Measurements from ENCODE around the gene FAM53A.

Gene FAM53A

GRCh38 chr4:1716065-1716945, 32.2 kb upstream of the FAM53A start:
- in situ Hi-C loops (cut with HindIII; ENCODE audit: low sequenced_read_pairs) = no loop called here
- no peak for DNase-seq (ENCODE audit: low read depth, low spot score)
- TF ChIP-seq CTCF (IDR thresholded peaks at IDR 0.05; ENCODE audit: low read depth, low read length) = no peak
- no peak overlapping the region for H3K4me3 ChIP-seq (ENCODE audit: low read depth, low read length)

GRCh38 chr4:1715002-1715758, 31.1 kb upstream of the FAM53A start:
- no peak for DNase-seq (ENCODE audit: low read depth, low spot score)
- in situ Hi-C loops (cut with HindIII; ENCODE audit: low sequenced_read_pairs) = no loop called here
- TF ChIP-seq CTCF (IDR thresholded peaks at IDR 0.05; ENCODE audit: low read depth, low read length) = no peak
- no peak overlapping the region for H3K4me3 ChIP-seq (ENCODE audit: low read depth, low read length)

- TF ChIP-seq CTCF (IDR thresholded peaks at IDR 0.05; ENCODE audit: low read depth, low read length) = no peak
- DNase-seq (ENCODE audit: low read depth, low spot score) = no peak
Measured at GRCh38 chr4:1714303-1715001, 30.3 kb upstream of the FAM53A start.

GRCh38 chr4:1713003-1713851, 29.1 kb upstream of the FAM53A start:
- no peak for DNase-seq (ENCODE audit: low read depth, low spot score)
- in situ Hi-C loops (cut with HindIII; ENCODE audit: low sequenced_read_pairs) = no loop called here
- H3K4me3 ChIP-seq (ENCODE audit: low read depth, low read length) = peak overlapping the region; percentile 86
- TF ChIP-seq CTCF (IDR thresholded peaks at IDR 0.05; ENCODE audit: low read depth, low read length) = no peak

More at GRCh38 chr4:1714303-1715001, 30.3 kb upstream of the FAM53A start:
- in situ Hi-C loops (cut with HindIII; ENCODE audit: low sequenced_read_pairs) = no loop called here
- no peak overlapping the region for H3K4me3 ChIP-seq (ENCODE audit: low read depth, low read length)

- in situ Hi-C loops (cut with HindIII; ENCODE audit: low sequenced_read_pairs) = no loop called here
- peak; percentile 91 for DNase-seq (ENCODE audit: low read depth, low spot score)
- peak within 1 kb of the TSS; percentile 86 for H3K4me3 ChIP-seq (ENCODE audit: low read depth, low read length)
- no peak for TF ChIP-seq CTCF (IDR thresholded peaks at IDR 0.05; ENCODE audit: low read depth, low read length)
Measured at GRCh38 chr4:1712216-1713002, 28.3 kb upstream of the FAM53A start, which contains the start of gene SLBP. SLBP (minus strand) TSS chr4:1712319; CDS start chr4:1712188, 131 bp downstream.
